Prostate gland (tissue), 2 donors: ENCODE results near the gene HAUS1. TPM values are rescaled to one million over a fixed set of nuclear protein-coding genes. Genes with fewer than 3 reads are reported as not detected.
"Not testable (repeated sequence)": the region's sequence is repeated elsewhere in the genome, so short reads cannot be mapped to it uniquely, and the experiment has no call there.

Experiments used
- DNase-seq: peaks from one replicate; pipeline ENCODE4 v3.0.0-alpha.2; 2019; ENCODE audit warnings: low spot score
- H3K27ac ChIP-seq, 2 donors: fragments of 200-600 bp; sonication (generic); 2 replicates each; pipeline ENCODE4 v1.5.1; 2017 to 2019
- H3K27me3 ChIP-seq: fragments of 200-600 bp; sonication (generic); replicated peaks from 2 replicates; pipeline ENCODE4 v1.5.1; 2019; ENCODE audit not compliant: insufficient read depth
- H3K36me3 ChIP-seq, 2 donors: fragments of 200-600 bp; sonication (generic); 1 replicate in 1 of 2; 2 replicates in 1 of 2; pipeline versions ENCODE4 v1.5.1 to v1.8.1; 2017 to 2019
- H3K4me1 ChIP-seq: fragments of 200-600 bp; sonication (generic); replicated peaks from 2 replicates; pipeline ENCODE4 v1.5.1; 2019
- H3K4me3 ChIP-seq, 2 donors: fragments of 200-600 bp; sonication (generic); 2 replicates each; pipeline ENCODE4 v1.5.1; 2017 to 2019
- H3K9me3 ChIP-seq: fragments of 200-600 bp; sonication (generic); 2 replicates; pipeline ENCODE4 v1.5.1; 2017
- CTCF ChIP-seq, 4 experiments: fragments of 200-600 bp in 2 of 4; fragments of 450-650 bp in 2 of 4; sonication (generic) in 2 of 4; IDR thresholded peaks; 1 replicate in 3 of 4; 2 replicates in 1 of 4; pipeline ENCODE4 v1.5.1; 2016 to 2019; ENCODE audit warnings: antibody characterized with exemption in 4 of 4, mild to moderate bottlenecking in 2 of 4, moderate library complexity in 2 of 4
- POLR2A ChIP-seq: fragments of 450-650 bp; IDR thresholded peaks from one replicate; pipeline ENCODE4 v1.6.1; 2016; ENCODE audit warnings: antibody characterized with exemption, mild to moderate bottlenecking
- POLR2AphosphoS5 ChIP-seq: sonication (generic); formaldehyde crosslinking; IDR thresholded peaks from one replicate; pipeline ENCODE4 v1.6.1; 2017; ENCODE audit warnings: antibody characterized with exemption
- WGBS: methylation state at CpG from one replicate; pipeline ENCODE4 v1.1.5; 2018; 5-methylcytosine and 5-hydroxymethylcytosine counted together
- intact Hi-C: fragments of 100-400 bp; cut with DNase I; formaldehyde crosslinking; loops from one replicate; pipeline ENCODE4 v1.14.2; 2022
- total RNA-seq, 2 donors: library from RNA; depleted of rRNA; stranded (reverse); fragments of >200 nt; gene quantifications; one replicate each; pipeline ENCODE4 v1.1.0, GENCODE V29; 2016

Gene HAUS1
- total RNA-seq, 2 donors from 2014 or later: 19.9 to 26.9 TPM

GRCh38 chr18:46113751-46114150 is 9.6 kb downstream of the HAUS1 start:
- Histone ChIP-seq H3K27me3 (no peaks in the 10 kb centered on the region), H3K27ac (no peak overlapping the region), H3K36me3 (no peaks in the 10 kb centered on the region), H3K4me1 (no peaks in the 10 kb centered on the region), H3K9me3 (no peaks in the 10 kb centered on the region), H3K4me3 (no peak overlapping the region)
- intact Hi-C loops: no loop called here
- TF ChIP-seq POLR2A: no peak
- no peak for TF ChIP-seq CTCF (IDR thresholded peaks at IDR 0.05)
- TF ChIP-seq POLR2AphosphoS5: no peak
- 90% methylated on average over 1 of the region's 1 CpG for WGBS
- DNase-seq: no peak

GRCh38 chr18:46126625-46127024 is 22.4 kb downstream of the HAUS1 start:
- intact Hi-C loops, H3K4me3 ChIP-seq, DNase-seq, H3K27ac ChIP-seq, H3K9me3 ChIP-seq, H3K27me3 ChIP-seq, H3K4me1 ChIP-seq, H3K36me3 ChIP-seq: not testable (repeated sequence)
- WGBS: 98% methylated on average over 4 of the region's 4 CpGs

GRCh38 chr18:46130061-46130460 is 25.9 kb downstream of the HAUS1 start:
- Histone ChIP-seq H3K36me3 (no peaks in the 10 kb centered on the region), H3K4me1 (no peaks in the 10 kb centered on the region), H3K9me3 (no peaks in the 10 kb centered on the region), H3K4me3 (no peak overlapping the region), H3K27ac (no peak overlapping the region), H3K27me3 (no peaks in the 10 kb centered on the region)
- intact Hi-C loops: no loop called here
- no peak for DNase-seq
- WGBS: 92% methylated on average over 2 of the region's 2 CpGs
- TF ChIP-seq CTCF (IDR thresholded peaks at IDR 0.05): no peak
- no peak for TF ChIP-seq POLR2A
- TF ChIP-seq POLR2AphosphoS5: no peak

- H3K4me1 ChIP-seq, intact Hi-C loops, H3K36me3 ChIP-seq, H3K27ac ChIP-seq, H3K4me3 ChIP-seq, H3K27me3 ChIP-seq, DNase-seq, H3K9me3 ChIP-seq: not testable (repeated sequence)
- 98% methylated on average over 8 of the region's 8 CpGs for WGBS
Observed at GRCh38 chr18:46130549-46130948, 26.4 kb downstream of the HAUS1 start.

- Histone ChIP-seq H3K36me3 (no peaks in the 10 kb centered on the region), H3K4me1 (no peaks in the 10 kb centered on the region), H3K4me3 (no peak overlapping the region), H3K9me3 (no peaks in the 10 kb centered on the region), H3K27ac (no peak overlapping the region), H3K27me3 (no peaks in the 10 kb centered on the region)
- DNase-seq: no peak
- TF ChIP-seq CTCF (IDR thresholded peaks at IDR 0.05) (no peak), POLR2AphosphoS5 (no peak), POLR2A (no peak)
- WGBS: 57% methylated on average over 3 of the region's 3 CpGs
- intact Hi-C loops: no loop called here
Observed at GRCh38 chr18:46133534-46133933, 29.3 kb downstream of the HAUS1 start.

GRCh38 chr18:46134920-46135675 is 30.9 kb downstream of the HAUS1 start:
- Histone ChIP-seq H3K36me3 (no peaks in the 10 kb centered on the region), H3K9me3 (no peaks in the 10 kb centered on the region), H3K27ac (no peak overlapping the region), H3K4me1 (no peaks in the 10 kb centered on the region), H3K27me3 (no peaks in the 10 kb centered on the region), H3K4me3 (no peak overlapping the region)
- 60% methylated on average over 9 of the region's 9 CpGs for WGBS
- TF ChIP-seq CTCF (IDR thresholded peaks at IDR 0.05) (no peak), POLR2AphosphoS5 (no peak), POLR2A (no peak)
- intact Hi-C loops: no loop called here
- no peak for DNase-seq
